Fibroblast of pulmonary artery (primary cell): ENCODE results near the gene HS3ST2.

Experiments used
- DNase-seq: peaks from one replicate; pipeline ENCODE4 v3.0.0-alpha.2; 2010; ENCODE audit warnings: low read depth
- H3K4me3 ChIP-seq: replicated peaks from 2 replicates; pipeline ENCODE4 v1.5.1; 2011; ENCODE audit warnings: low read depth, mild to moderate bottlenecking, control low read depth, low read length, moderate library complexity
- TF ChIP-seq, protein P1 (sequence below): IDR thresholded peaks from 2 replicates; pipeline ENCODE4 v1.5.1; 2011; ENCODE audit warnings: mild to moderate bottlenecking, control low read depth, low read length, inconsistent platforms; ENCODE audit errors: missing control alignments

The HS3ST2 gene

GRCh38 chr16:22813948-22814710 is at the start of gene HS3ST2:
Gene HS3ST2 (plus strand): TSS chr16:22814162. CDS start chr16:22814611, 449 bp downstream.
- peak; percentile 3 for DNase-seq
- H3K4me3 ChIP-seq, result no peak within 1 kb of the TSS
- TF ChIP-seq, protein P1, sequence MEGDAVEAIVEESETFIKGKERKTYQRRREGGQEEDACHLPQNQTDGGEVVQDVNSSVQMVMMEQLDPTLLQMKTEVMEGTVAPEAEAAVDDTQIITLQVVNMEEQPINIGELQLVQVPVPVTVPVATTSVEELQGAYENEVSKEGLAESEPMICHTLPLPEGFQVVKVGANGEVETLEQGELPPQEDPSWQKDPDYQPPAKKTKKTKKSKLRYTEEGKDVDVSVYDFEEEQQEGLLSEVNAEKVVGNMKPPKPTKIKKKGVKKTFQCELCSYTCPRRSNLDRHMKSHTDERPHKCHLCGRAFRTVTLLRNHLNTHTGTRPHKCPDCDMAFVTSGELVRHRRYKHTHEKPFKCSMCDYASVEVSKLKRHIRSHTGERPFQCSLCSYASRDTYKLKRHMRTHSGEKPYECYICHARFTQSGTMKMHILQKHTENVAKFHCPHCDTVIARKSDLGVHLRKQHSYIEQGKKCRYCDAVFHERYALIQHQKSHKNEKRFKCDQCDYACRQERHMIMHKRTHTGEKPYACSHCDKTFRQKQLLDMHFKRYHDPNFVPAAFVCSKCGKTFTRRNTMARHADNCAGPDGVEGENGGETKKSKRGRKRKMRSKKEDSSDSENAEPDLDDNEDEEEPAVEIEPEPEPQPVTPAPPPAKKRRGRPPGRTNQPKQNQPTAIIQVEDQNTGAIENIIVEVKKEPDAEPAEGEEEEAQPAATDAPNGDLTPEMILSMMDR, result no peak

GRCh38 chr16:22764662-22765327 is 49.2 kb upstream of the HS3ST2 start:
- TF ChIP-seq, protein P1, result no peak
- no peak overlapping the region for H3K4me3 ChIP-seq
- no peak for DNase-seq

- TF ChIP-seq, protein P1, result no peak
- DNase-seq, result no peak
- H3K4me3 ChIP-seq, result no peak overlapping the region
Measured at GRCh38 chr16:22765479-22765878, 48.5 kb upstream of the HS3ST2 start.

- DNase-seq, result no peak
- no peak overlapping the region for H3K4me3 ChIP-seq
- TF ChIP-seq, protein P1, result no peak
Measured at GRCh38 chr16:22770866-22771265, 43.1 kb upstream of the HS3ST2 start.

DNA sequence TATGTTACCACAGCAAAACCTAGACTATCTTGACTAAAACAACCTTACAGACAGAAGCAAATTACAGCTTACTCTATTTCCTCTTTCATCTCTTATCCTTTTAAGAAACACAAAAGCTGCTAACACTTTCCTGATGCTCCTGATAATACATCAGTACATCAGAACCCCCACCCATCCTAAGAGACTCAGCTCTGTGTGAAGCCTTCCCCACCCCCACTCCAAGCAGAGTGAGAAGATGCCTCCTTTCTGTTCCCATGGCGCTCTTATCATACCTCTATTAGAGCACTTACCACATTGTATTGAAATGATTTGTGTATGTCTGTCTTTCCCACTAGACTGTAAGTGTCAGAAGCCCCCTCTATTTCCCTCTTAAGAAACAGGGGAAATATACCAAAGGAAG is 42.4 kb upstream of the HS3ST2 start:
- no peak for DNase-seq
- TF ChIP-seq, protein P1, result no peak
- H3K4me3 ChIP-seq, result no peak overlapping the region

DNA sequence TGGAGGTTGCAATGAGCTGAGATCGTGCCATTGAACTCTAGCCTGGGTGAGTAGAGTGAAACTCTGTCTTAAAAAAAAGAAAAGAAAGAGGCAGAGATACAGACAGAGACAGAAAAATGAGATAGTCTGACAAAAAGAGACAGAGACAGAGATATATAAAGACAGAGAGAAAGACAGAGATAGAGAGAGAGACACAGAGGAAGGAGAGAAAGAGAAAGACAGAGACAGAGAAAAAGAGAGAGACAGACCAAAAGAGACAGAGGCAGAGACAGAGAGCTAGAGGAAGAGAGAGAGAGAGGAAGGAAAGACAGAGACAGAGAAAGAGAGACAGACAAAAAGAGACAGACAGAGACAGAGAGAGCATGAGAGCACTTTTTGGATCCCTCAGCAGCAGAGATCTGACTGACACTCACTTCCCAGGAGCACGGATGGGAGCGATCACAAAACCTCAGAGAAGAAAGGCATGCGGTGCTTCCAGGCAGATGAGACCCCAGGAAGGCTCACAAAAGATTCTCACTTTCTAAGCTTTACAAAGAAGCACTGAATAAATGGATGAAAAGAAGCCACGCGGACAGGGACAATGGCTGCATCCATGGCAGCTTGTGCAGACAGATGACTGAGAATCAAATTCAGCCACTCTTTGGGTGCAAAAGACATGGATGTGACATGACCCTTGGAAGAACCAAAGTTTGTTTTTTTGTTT is 38.6 kb upstream of the HS3ST2 start:
- TF ChIP-seq, protein P1, result no peak
- no peak overlapping the region for H3K4me3 ChIP-seq
- no peak for DNase-seq
